GM13976 (cell line): ENCODE data around the gene DMXL1.

Experiments
- DNase-seq: peaks from one replicate; pipeline ENCODE4 v3.0.0; 2012; ENCODE audit warnings: low spot score
- CTCF ChIP-seq: IDR thresholded peaks from 2 replicates; pipeline ENCODE4 v1.5.1; 2012; ENCODE audit warnings: borderline replicate concordance, mild to moderate bottlenecking; ENCODE audit not compliant: insufficient read depth; ENCODE audit errors: extremely low read depth, missing control alignments, control extremely low read depth
- in situ Hi-C: fragments of 300-500 bp; cut with MboI; formaldehyde crosslinking; loops from one replicate; pipeline ENCODE4 v1.12.0; 2022; ENCODE audit warnings: low sequenced_read_pairs, mixed read lengths, inconsistent platforms; ENCODE audit not compliant: unreplicated experiment

DMXL1 gene

GRCh38 chr5:119031011-119031886 lies 39.6 kb upstream of the DMXL1 start:
- peak; percentile 55 for DNase-seq
- in situ Hi-C loops, result no loop called here
- TF ChIP-seq CTCF, result no peak

- peak; percentile 51 for DNase-seq
- TF ChIP-seq CTCF, result no peak
- in situ Hi-C loops, result no loop called here
These were observed 39.0 kb upstream of the DMXL1 start for GRCh38 chr5:119031905-119032304.

GRCh38 chr5:119032656-119033055 lies 38.2 kb upstream of the DMXL1 start:
- in situ Hi-C loops, result no loop called here
- TF ChIP-seq CTCF, result no peak
- DNase-seq, result peak; percentile 32

- in situ Hi-C loops, result no loop called here
- no peak for DNase-seq
- no peak for TF ChIP-seq CTCF
These were observed 37.8 kb upstream of the DMXL1 start for GRCh38 chr5:119033135-119033534.

- DNase-seq, result no peak
- in situ Hi-C loops, result no loop called here
- TF ChIP-seq CTCF, result no peak
These were observed 34.7 kb upstream of the DMXL1 start for GRCh38 chr5:119036101-119036762.

- no peak for TF ChIP-seq CTCF
- in situ Hi-C loops, result no loop called here
- DNase-seq, result no peak
These were observed 33.2 kb upstream of the DMXL1 start for GRCh38 chr5:119037496-119038215.
